Measurements from ENCODE around the gene TDP1. TPM values are rescaled to one million over a fixed set of nuclear protein-coding genes. Genes with fewer than 3 reads are reported as not detected.
"Not testable (repeated sequence)": the region's sequence is repeated elsewhere in the genome, so short reads cannot be mapped to it uniquely, and the experiment has no call there.

The TDP1 gene
- total RNA-seq, 1 donor from 2014 or later = 18.9 TPM

- DNase-seq (ENCODE audit: low spot score) = no peak
Measured at GRCh38 chr14:90049390-90049789, 93.7 kb downstream of the TDP1 start.

GRCh38 chr14:90050271-90050670 lies 94.5 kb downstream of the TDP1 start:
- DNase-seq (ENCODE audit: low spot score) = no peak

GRCh38 chr14:90053044-90053443 lies 97.3 kb downstream of the TDP1 start:
- no peak for DNase-seq (ENCODE audit: low spot score)

GRCh38 chr14:90054803-90055202 lies 99.1 kb downstream of the TDP1 start:
- DNase-seq (ENCODE audit: low spot score) = no peak

GRCh38 chr14:90056826-90057225 lies 101.1 kb downstream of the TDP1 start:
- DNase-seq (ENCODE audit: low spot score) = no peak

- DNase-seq (ENCODE audit: low spot score) = no peak
Measured at GRCh38 chr14:90058876-90059458, 103.2 kb downstream of the TDP1 start.

GRCh38 chr14:90060312-90060964 lies 104.7 kb downstream of the TDP1 start:
- DNase-seq (ENCODE audit: low spot score) = no peak

- no peak for DNase-seq (ENCODE audit: low spot score)
Measured at GRCh38 chr14:90060965-90061684, 105.4 kb downstream of the TDP1 start.

- no peak for DNase-seq (ENCODE audit: low spot score)
Measured at GRCh38 chr14:90061685-90062126, 106.0 kb downstream of the TDP1 start, which contains the start of gene KCNK13. Gene KCNK13 (plus strand): TSS chr14:90061994. CDS start chr14:90062206, 212 bp downstream.

GRCh38 chr14:90062127-90062794 lies 106.5 kb downstream of the TDP1 start:
- DNase-seq (ENCODE audit: low spot score) = no peak

GRCh38 chr14:90062822-90063539 lies 107.3 kb downstream of the TDP1 start:
- no peak for DNase-seq (ENCODE audit: low spot score)

- no peak for DNase-seq (ENCODE audit: low spot score)
Measured at GRCh38 chr14:90072350-90072749, 116.6 kb downstream of the TDP1 start.

- no peak for DNase-seq (ENCODE audit: low spot score)
Measured at GRCh38 chr14:90079576-90079975, 123.8 kb downstream of the TDP1 start.

- no peak for DNase-seq (ENCODE audit: low spot score)
Measured at GRCh38 chr14:90087433-90087832, 131.7 kb downstream of the TDP1 start.

GRCh38 chr14:90088176-90088575 lies 132.4 kb downstream of the TDP1 start:
- DNase-seq (ENCODE audit: low spot score) = no peak

GRCh38 chr14:90089486-90089885 lies 133.8 kb downstream of the TDP1 start:
- not testable (repeated sequence) for DNase-seq (ENCODE audit: low spot score)

- no peak for DNase-seq (ENCODE audit: low spot score)
Measured at GRCh38 chr14:90091393-90091792, 135.7 kb downstream of the TDP1 start.

- no peak for DNase-seq (ENCODE audit: low spot score)
Measured at GRCh38 chr14:90093942-90094595, 138.3 kb downstream of the TDP1 start.

Data from ureter (tissue), 1 donor.